ENCODE data around the gene TMEM247. TPM values are rescaled to one million over a fixed set of nuclear protein-coding genes. Genes with fewer than 3 reads are reported as not detected.

TMEM247 gene
- total and polyA plus RNA-seq, 2 of the 8 experiments (the other 6 are each of a cell fraction or from before 2014, with no cell fraction given) = not detected

DNA sequence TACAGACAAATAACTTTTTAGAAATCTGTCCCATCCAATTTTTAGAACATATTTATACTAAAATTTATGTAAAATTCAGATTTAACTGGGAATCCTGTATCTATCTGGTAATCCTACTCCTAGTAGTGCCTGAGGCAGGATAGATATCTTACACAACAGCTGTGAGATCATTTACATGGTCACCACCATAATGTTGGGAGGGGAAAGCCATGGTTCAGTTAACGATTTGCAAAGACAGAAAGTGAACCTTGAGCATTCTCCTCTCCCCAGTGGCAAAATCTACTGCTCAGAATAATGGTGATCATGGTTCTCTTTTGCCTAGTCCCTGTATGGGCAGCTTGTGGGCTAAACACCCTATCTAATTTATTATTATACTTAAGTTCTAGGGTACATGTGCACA, 7.7 kb upstream of the TMEM247 start:
- Histone ChIP-seq H2BK12ac (ENCODE audit: low read depth, low read length) (no peak overlapping the region), H4K5ac (ENCODE audit: insufficient read length, low read depth, low read length) (no peak overlapping the region), H2BK15ac (ENCODE audit: low read length) (no peak overlapping the region), H3K4ac (replicated peaks; ENCODE audit: insufficient read length, low read depth, low read length) (no peak overlapping the region), H2BK20ac (ENCODE audit: low read length) (no peak overlapping the region), H3K56ac (replicated peaks; ENCODE audit: insufficient read length, low read depth, low read length) (no peak overlapping the region), H3K79me2 (ENCODE audit: control insufficient read depth in 1 of 2, insufficient read depth in 2 of 2, low read length in 2 of 2) (no peaks in the 10 kb centered on the region), H3K36me3 (ENCODE audit: control insufficient read depth in 2 of 4, insufficient read depth in 4 of 4, low read length in 3 of 4) (no peaks in the 10 kb centered on the region), H4K20me1 (replicated peaks in 1 of 2; ENCODE audit: control insufficient read depth in 1 of 2, insufficient read depth in 2 of 2, low read length in 2 of 2) (no peaks in the 10 kb centered on the region), H4K91ac (replicated peaks; ENCODE audit: insufficient read length, low read length) (no peak overlapping the region), H2AFZ (ENCODE audit: low read length) (no peak overlapping the region), H3K79me1 (ENCODE audit: low read depth, low read length) (no peaks in the 10 kb centered on the region), H2BK120ac (replicated peaks; ENCODE audit: low read depth, low read length) (no peak overlapping the region), H3K18ac (ENCODE audit: extremely low read depth, low read length) (no peak overlapping the region), H3K9me3 (ENCODE audit: insufficient read depth in 2 of 2, low read depth in 1 of 2, low read length in 1 of 2) (no peaks in the 10 kb centered on the region), H3K9ac (replicated peaks in 1 of 4; ENCODE audit: extremely low read depth in 1 of 4, low read depth in 3 of 4, low read length in 3 of 4) (no peak overlapping the region), H4K8ac (ENCODE audit: extremely low read depth, insufficient read depth, low read length) (no peak overlapping the region), H3K23ac (ENCODE audit: insufficient read length) (no peak overlapping the region), H3K4me2 (ENCODE audit: insufficient read depth in 1 of 2, low read depth in 2 of 2, low read length in 2 of 2) (no peak overlapping the region), H3K14ac (ENCODE audit: insufficient read length) (no peak overlapping the region), H2BK5ac (ENCODE audit: low read depth, low read length) (no peak overlapping the region), H3K4me3 (ENCODE audit: extremely low read depth in 1 of 4, insufficient read depth in 2 of 4, low read depth in 3 of 4, low read length in 4 of 4) (no peak overlapping the region), H3K27ac (ENCODE audit: low read depth, low read length) (no peak overlapping the region), H3K27me3 (replicated peaks in 1 of 4; ENCODE audit: control insufficient read depth in 3 of 4, extremely low read depth in 1 of 4, insufficient read depth in 3 of 4, low read length in 3 of 4) (no peaks in the 10 kb centered on the region), H3K4me1 (replicated peaks in 1 of 4; ENCODE audit: control insufficient read depth in 3 of 4, insufficient read depth in 4 of 4, low read length in 3 of 4) (no peaks in the 10 kb centered on the region), H2AK5ac (ENCODE audit: low read depth, low read length) (no peak overlapping the region), H3K23me2 (ENCODE audit: low read depth, low read length) (no peaks in the 10 kb centered on the region)
- FAIRE-seq (no peak), DNase-seq (ENCODE audit: low read depth in 1 of 2, low spot score in 2 of 2) (no peak)
- 89% methylated on average over 1 of the region's 1 CpG; no CpG with 5 or more reads in 1 of the 2 experiments for WGBS, 2 experiments (ENCODE audit: extremely low coverage in 1 of 2, insufficient coverage in 1 of 2, insufficient read length in 1 of 2, insufficient replicate concordance in 2 of 2, low coverage in 1 of 2, low lambda C conversion rate in 2 of 2, missing lambda C conversion rate in 1 of 2)
- ChIA-PET CTCF (ENCODE audit: partially characterized antibody) (interaction anchor here (1.3 to 2.5 kb wide), 6 partner anchors 9 to 99 kb away, joined by 3 to 9 read pairs (median 4); no protein-coding TSS in a partner anchor), POLR2A (ENCODE audit: partially characterized antibody) (no interaction called here)
- no peak for TF ChIP-seq EP300 (IDR thresholded peaks at IDR 0.05; ENCODE audit: borderline replicate concordance in 1 of 2, low read depth in 2 of 2, low read length in 2 of 2)
- no peak for TF ChIP-seq ZNF274 (IDR thresholded peaks at IDR 0.05; ENCODE audit: borderline replicate concordance, extremely low read depth, low read length)
- no peak for TF ChIP-seq KDM4A (IDR thresholded peaks at IDR 0.05; ENCODE audit: low read depth, low read length, severe bottlenecking)
- TF ChIP-seq JUND (IDR thresholded peaks at IDR 0.05; ENCODE audit: low read length) = no peak
- TF ChIP-seq SP1 (IDR thresholded peaks at IDR 0.05; ENCODE audit: low read depth, low read length) = no peak
- TF ChIP-seq CEBPB (IDR thresholded peaks at IDR 0.05; ENCODE audit: low read depth, low read length) = no peak
- no peak for TF ChIP-seq POLR2AphosphoS5 (IDR thresholded peaks at IDR 0.05; ENCODE audit: low read depth, low read length)
- no peak for TF ChIP-seq YY1 (IDR thresholded peaks at IDR 0.05; ENCODE audit: low read depth, low read length)
- no peak for TF ChIP-seq HDAC2 (IDR thresholded peaks at IDR 0.05; ENCODE audit: borderline replicate concordance in 1 of 2, low read depth in 2 of 2, low read length in 2 of 2)
- TF ChIP-seq GABPA (IDR thresholded peaks at IDR 0.05; ENCODE audit: borderline replicate concordance, insufficient read depth, low read length) = no peak
- TF ChIP-seq FOSL1 (IDR thresholded peaks at IDR 0.05; ENCODE audit: insufficient read depth, low read depth, low read length) = no peak
- TF ChIP-seq, protein P1, sequence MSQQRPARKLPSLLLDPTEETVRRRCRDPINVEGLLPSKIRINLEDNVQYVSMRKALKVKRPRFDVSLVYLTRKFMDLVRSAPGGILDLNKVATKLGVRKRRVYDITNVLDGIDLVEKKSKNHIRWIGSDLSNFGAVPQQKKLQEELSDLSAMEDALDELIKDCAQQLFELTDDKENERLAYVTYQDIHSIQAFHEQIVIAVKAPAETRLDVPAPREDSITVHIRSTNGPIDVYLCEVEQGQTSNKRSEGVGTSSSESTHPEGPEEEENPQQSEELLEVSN (IDR thresholded peaks at IDR 0.05) = no peak
- no peak for TF ChIP-seq CHD1 (IDR thresholded peaks at IDR 0.05; ENCODE audit: low read depth, low read length)
- TF ChIP-seq CHD2 (IDR thresholded peaks at IDR 0.05; ENCODE audit: low read length) = no peak

Data from H1 (cell line).